DND-41 (cell line): ENCODE measurements around the gene COX7B.

Source experiments
- CTCF ChIP-seq: IDR thresholded peaks from 2 replicates; pipeline ENCODE4 v1.5.1; 2012; ENCODE audit warnings: borderline replicate concordance, low read length, moderate library complexity, mild to moderate bottlenecking; ENCODE audit not compliant: poor library complexity, severe bottlenecking; ENCODE audit errors: extremely low read depth
- EZH2 ChIP-seq: IDR thresholded peaks from 3 replicates; pipeline ENCODE4 v1.6.1; 2012; ENCODE audit warnings: borderline replicate concordance, low read depth, mild to moderate bottlenecking, moderate library complexity, low read length, inconsistent platforms; ENCODE audit not compliant: severe bottlenecking

DNA sequence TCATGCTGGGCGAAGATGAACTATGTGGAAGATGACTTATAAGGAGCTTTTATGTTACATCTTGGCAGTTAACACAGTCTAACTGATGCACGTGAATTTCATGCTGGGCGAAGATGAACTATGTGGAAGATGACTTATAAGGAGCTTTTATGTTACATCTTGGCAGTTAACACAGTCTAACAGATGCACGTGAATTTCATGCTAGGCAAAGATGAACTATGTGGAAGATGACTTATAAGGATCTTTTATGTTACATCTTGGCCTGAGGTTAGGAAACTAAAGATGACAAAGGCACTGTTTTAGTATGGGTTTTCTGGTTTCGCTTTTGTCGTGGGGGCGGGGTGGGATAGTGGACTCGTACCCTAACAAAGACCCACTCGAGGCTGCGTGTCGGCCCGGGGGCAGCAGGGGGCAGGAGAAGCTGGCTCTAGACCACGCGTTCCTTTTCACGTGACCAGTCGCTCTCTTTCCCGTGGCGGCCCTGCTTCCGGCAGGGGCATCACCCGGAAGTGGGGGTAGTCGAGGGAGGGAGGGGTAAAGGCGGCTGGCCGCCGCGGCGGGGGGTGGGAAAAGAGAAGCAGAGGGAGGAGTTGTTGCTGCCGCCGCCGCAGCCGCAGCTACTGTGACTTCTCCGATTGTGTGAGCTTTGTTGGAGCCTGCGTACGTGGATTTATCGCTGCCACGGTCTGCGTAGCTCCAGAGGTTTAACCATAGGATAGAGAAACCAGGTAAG lies 11.0 kb downstream of the COX7B start, which contains the start of gene ATP7A:
- TF ChIP-seq CTCF (peak; percentile 78), EZH2 (no peak)
